Measurements from ENCODE around the gene C6orf62. TPM values are rescaled to one million over a fixed set of nuclear protein-coding genes. Genes with fewer than 3 reads are reported as not detected.

The C6orf62 gene
- total RNA-seq, 2 experiments from 2014 or later, result 42.3 to 77.4 TPM

DNA sequence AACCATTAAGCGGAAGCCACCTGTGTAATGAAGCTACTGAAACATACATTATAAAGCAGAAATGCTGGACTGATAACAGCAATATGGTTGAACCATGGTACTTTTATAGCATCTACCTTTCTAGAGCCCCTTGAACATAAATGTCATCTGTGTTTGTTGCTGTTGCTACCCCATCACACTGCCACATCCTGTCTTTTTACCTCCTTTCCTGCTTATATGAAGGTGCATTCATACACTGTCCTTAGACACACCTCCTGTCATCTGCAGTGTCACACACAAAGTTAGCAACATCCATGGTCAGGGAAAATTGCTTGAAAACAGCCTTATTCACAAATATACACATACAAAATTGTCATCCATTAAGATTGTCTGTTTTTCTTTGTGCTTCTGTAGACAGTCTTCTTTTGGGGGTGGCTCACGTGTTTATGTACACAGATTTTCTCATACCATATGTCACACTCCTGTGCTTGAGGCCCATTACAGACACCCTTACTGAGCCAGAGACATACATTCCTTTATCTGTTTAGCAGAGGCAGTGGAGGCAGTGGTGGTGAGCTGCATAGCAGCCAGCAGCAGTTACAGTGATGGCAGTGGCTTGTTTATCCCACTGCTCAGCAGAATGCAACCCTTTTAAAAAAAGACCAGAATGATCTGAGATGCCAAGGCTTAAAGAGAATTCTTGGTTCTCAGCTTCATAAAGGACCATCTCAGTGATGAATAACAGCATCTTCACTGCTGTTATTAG lies 25.9 kb downstream of the C6orf62 start:
- POLR2A ChIA-PET, result interaction anchor here (0.7 kb wide), 1 partner anchor 144 kb away, joined by 4 read pairs; no protein-coding TSS in a partner anchor
- H3K79me2 ChIP-seq (ENCODE audit: insufficient read depth, low read depth, low read length), result no peaks in the 10 kb centered on the region
- DNase-seq (ENCODE audit: low spot score), result no peak
- no peaks in the 10 kb centered on the region for H3K36me3 ChIP-seq (ENCODE audit: insufficient read depth, low read length)
- no peaks in the 10 kb centered on the region for H3K9me3 ChIP-seq (ENCODE audit: low read length)
- no peak overlapping the region for H2AFZ ChIP-seq (ENCODE audit: low read length)
- H3K27ac ChIP-seq (ENCODE audit: low read depth, low read length, poor library complexity, severe bottlenecking), result no peak overlapping the region
- no peak overlapping the region for H3K4me2 ChIP-seq (ENCODE audit: low read length)
- peaks cover 7% of the 10 kb centered on the region for H3K4me1 ChIP-seq (ENCODE audit: insufficient read depth, low read length, poor library complexity, severe bottlenecking)
- H3K4me3 ChIP-seq (ENCODE audit: low read depth, low read length, poor library complexity, severe bottlenecking), result no peak overlapping the region
- CTCF ChIA-PET (ENCODE audit: unreplicated experiment), result no interaction called here
- H3K9me2 ChIP-seq (ENCODE audit: insufficient read depth, low read length), result no peaks in the 10 kb centered on the region
- BruUV-seq (replicated peaks), result no TSS peak
- TF ChIP-seq, protein P1, sequence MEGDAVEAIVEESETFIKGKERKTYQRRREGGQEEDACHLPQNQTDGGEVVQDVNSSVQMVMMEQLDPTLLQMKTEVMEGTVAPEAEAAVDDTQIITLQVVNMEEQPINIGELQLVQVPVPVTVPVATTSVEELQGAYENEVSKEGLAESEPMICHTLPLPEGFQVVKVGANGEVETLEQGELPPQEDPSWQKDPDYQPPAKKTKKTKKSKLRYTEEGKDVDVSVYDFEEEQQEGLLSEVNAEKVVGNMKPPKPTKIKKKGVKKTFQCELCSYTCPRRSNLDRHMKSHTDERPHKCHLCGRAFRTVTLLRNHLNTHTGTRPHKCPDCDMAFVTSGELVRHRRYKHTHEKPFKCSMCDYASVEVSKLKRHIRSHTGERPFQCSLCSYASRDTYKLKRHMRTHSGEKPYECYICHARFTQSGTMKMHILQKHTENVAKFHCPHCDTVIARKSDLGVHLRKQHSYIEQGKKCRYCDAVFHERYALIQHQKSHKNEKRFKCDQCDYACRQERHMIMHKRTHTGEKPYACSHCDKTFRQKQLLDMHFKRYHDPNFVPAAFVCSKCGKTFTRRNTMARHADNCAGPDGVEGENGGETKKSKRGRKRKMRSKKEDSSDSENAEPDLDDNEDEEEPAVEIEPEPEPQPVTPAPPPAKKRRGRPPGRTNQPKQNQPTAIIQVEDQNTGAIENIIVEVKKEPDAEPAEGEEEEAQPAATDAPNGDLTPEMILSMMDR (conservative IDR thresholded peaks at IDR 0.05; ENCODE audit: low read length), result no peak
- no peak for TF ChIP-seq EZH2phosphoT487 (IDR thresholded peaks at IDR 0.05; ENCODE audit: borderline replicate concordance, low read depth, low read length)
- no peaks in the 10 kb centered on the region for H4K20me1 ChIP-seq (ENCODE audit: insufficient read depth, low read length)
- intact Hi-C loops (cut with micrococcal nuclease; ENCODE audit: unreplicated experiment), result loop anchor here (5.0 to 10.0 kb wide), 2 partner anchors 261 to 322 kb away; no protein-coding TSS in a partner anchor

- no peaks in the 10 kb centered on the region for H3K36me3 ChIP-seq (ENCODE audit: insufficient read depth, low read length)
- no peak for TF ChIP-seq EZH2phosphoT487 (IDR thresholded peaks at IDR 0.05; ENCODE audit: borderline replicate concordance, low read depth, low read length)
- TF ChIP-seq, protein P1 (conservative IDR thresholded peaks at IDR 0.05; ENCODE audit: low read length), result no peak
- no peaks in the 10 kb centered on the region for H3K9me3 ChIP-seq (ENCODE audit: low read length)
- CTCF ChIA-PET (ENCODE audit: unreplicated experiment), result no interaction called here
- no peaks in the 10 kb centered on the region for H3K9me2 ChIP-seq (ENCODE audit: insufficient read depth, low read length)
- BruUV-seq (replicated peaks), result no TSS peak
- H3K4me1 ChIP-seq (ENCODE audit: insufficient read depth, low read length, poor library complexity, severe bottlenecking), result peaks cover 7% of the 10 kb centered on the region
- H3K4me3 ChIP-seq (ENCODE audit: low read depth, low read length, poor library complexity, severe bottlenecking), result no peak overlapping the region
- POLR2A ChIA-PET, result interaction anchor here (1.0 kb wide), 1 partner anchor 56 kb away, joined by 3 read pairs; no protein-coding TSS in a partner anchor
- DNase-seq (ENCODE audit: low spot score), result no peak
- no peaks in the 10 kb centered on the region for H4K20me1 ChIP-seq (ENCODE audit: insufficient read depth, low read length)
- intact Hi-C loops (cut with micrococcal nuclease; ENCODE audit: unreplicated experiment), result loop anchor here (5.0 to 10.0 kb wide), 2 partner anchors 260 to 322 kb away; no protein-coding TSS in a partner anchor
- H3K4me2 ChIP-seq (ENCODE audit: low read length), result no peak overlapping the region
- H3K79me2 ChIP-seq (ENCODE audit: insufficient read depth, low read depth, low read length), result no peaks in the 10 kb centered on the region
- no peak overlapping the region for H3K27ac ChIP-seq (ENCODE audit: low read depth, low read length, poor library complexity, severe bottlenecking)
- no peak overlapping the region for H2AFZ ChIP-seq (ENCODE audit: low read length)
Observed at GRCh38 chr6:24692415-24692814, 26.5 kb downstream of the C6orf62 start.

- CTCF ChIA-PET (ENCODE audit: unreplicated experiment), result no interaction called here
- Histone ChIP-seq H3K4me1 (ENCODE audit: insufficient read depth, low read length, poor library complexity, severe bottlenecking) (peaks cover 7% of the 10 kb centered on the region), H3K36me3 (ENCODE audit: insufficient read depth, low read length) (no peaks in the 10 kb centered on the region), H3K27ac (ENCODE audit: low read depth, low read length, poor library complexity, severe bottlenecking) (no peak overlapping the region), H3K9me3 (ENCODE audit: low read length) (no peaks in the 10 kb centered on the region), H3K4me2 (ENCODE audit: low read length) (no peak overlapping the region), H3K79me2 (ENCODE audit: insufficient read depth, low read depth, low read length) (no peaks in the 10 kb centered on the region), H4K20me1 (ENCODE audit: insufficient read depth, low read length) (no peaks in the 10 kb centered on the region), H2AFZ (ENCODE audit: low read length) (no peak overlapping the region), H3K4me3 (ENCODE audit: low read depth, low read length, poor library complexity, severe bottlenecking) (no peak overlapping the region), H3K9me2 (ENCODE audit: insufficient read depth, low read length) (no peaks in the 10 kb centered on the region)
- no TSS peak for BruUV-seq (replicated peaks)
- TF ChIP-seq EZH2phosphoT487 (IDR thresholded peaks at IDR 0.05; ENCODE audit: borderline replicate concordance, low read depth, low read length), result no peak
- intact Hi-C loops (cut with micrococcal nuclease; ENCODE audit: unreplicated experiment), result loop anchor here (5.0 to 10.0 kb wide), 2 partner anchors 260 to 323 kb away; no protein-coding TSS in a partner anchor
- POLR2A ChIA-PET, result interaction anchor here (1.0 kb wide), 1 partner anchor 55 kb away, joined by 3 read pairs; no protein-coding TSS in a partner anchor
- no peak for DNase-seq (ENCODE audit: low spot score)
Observed at GRCh38 chr6:24692003-24692402, 27.0 kb downstream of the C6orf62 start.
